Activated CD8-positive, alpha-beta memory T cell treated with anti-CD3 and anti-CD28 coated beads for 48 hours (primary cell): ENCODE results near the gene CDCP1.
"Not testable (repeated sequence)": the region's sequence is repeated elsewhere in the genome, so short reads cannot be mapped to it uniquely, and the experiment has no call there.

ENCODE experiments used
- DNase-seq, 3 experiments: peaks; one replicate each; pipeline ENCODE4 v3.0.0-alpha.2; 2020; ENCODE audit warnings: low read depth in 2 of 3, low spot score in 2 of 3

Gene CDCP1

GRCh38 chr3:45173776-45174175 is 27.6 kb upstream of the CDCP1 start:
- DNase-seq: no peak

- DNase-seq: no peak
Observed at GRCh38 chr3:45171283-45171682, 25.1 kb upstream of the CDCP1 start.

GRCh38 chr3:45170096-45170495 is 23.9 kb upstream of the CDCP1 start:
- no peak for DNase-seq

GRCh38 chr3:45169125-45169904 is 23.1 kb upstream of the CDCP1 start:
- DNase-seq: no peak

GRCh38 chr3:45168451-45168850 is 22.3 kb upstream of the CDCP1 start:
- no peak for DNase-seq

GRCh38 chr3:45167011-45167911 is 21.1 kb upstream of the CDCP1 start:
- peak; percentile 51 to 71 (median 61) for DNase-seq

- no peak for DNase-seq
Observed at GRCh38 chr3:45166321-45166879, 20.2 kb upstream of the CDCP1 start.

GRCh38 chr3:45165497-45166283 is 19.5 kb upstream of the CDCP1 start:
- DNase-seq: no peak

- no peak for DNase-seq
Observed at GRCh38 chr3:45164056-45164455, 17.9 kb upstream of the CDCP1 start.

GRCh38 chr3:45163481-45163880 is 17.3 kb upstream of the CDCP1 start:
- no peak for DNase-seq

GRCh38 chr3:45154641-45155147 is 8.5 kb upstream of the CDCP1 start:
- DNase-seq: no peak

- DNase-seq: no peak
Observed at GRCh38 chr3:45153658-45154437, 7.7 kb upstream of the CDCP1 start.

- DNase-seq: no peak
Observed at GRCh38 chr3:45152307-45152706, 6.1 kb upstream of the CDCP1 start.

GRCh38 chr3:45151100-45151499 is 4.9 kb upstream of the CDCP1 start:
- DNase-seq: no peak

GRCh38 chr3:45148921-45149320 is 2.7 kb upstream of the CDCP1 start:
- DNase-seq: no peak

GRCh38 chr3:45145223-45145622 is 955 bp downstream of the CDCP1 start:
- DNase-seq: no peak

- DNase-seq: no peak
Observed at GRCh38 chr3:45143673-45144671, 2.2 kb downstream of the CDCP1 start.

- DNase-seq: not testable (repeated sequence)
Observed at GRCh38 chr3:45140770-45141155, 5.4 kb downstream of the CDCP1 start.
